HG03354 (cell line): ENCODE results near the gene THAP7.

Experiments
- ATAC-seq: cut with Tn5 transposase; IDR thresholded peaks from one replicate; pipeline ENCODE4 v1.9.1; 2021; ENCODE audit warnings: mild to moderate bottlenecking; ENCODE audit not compliant: unreplicated experiment, poor library complexity, severe bottlenecking

The THAP7 gene

GRCh38 chr22:20953668-20954500 lies 48.0 kb downstream of the THAP7 start:
- ATAC-seq, result no peak

- ATAC-seq, result no peak
Measured at GRCh38 chr22:20953342-20953608, 48.6 kb downstream of the THAP7 start.

- no peak for ATAC-seq
Measured at GRCh38 chr22:20952544-20953341, 49.2 kb downstream of the THAP7 start.

- ATAC-seq, result no peak
Measured at GRCh38 chr22:20951932-20952380, 50.0 kb downstream of the THAP7 start.

- ATAC-seq, result no peak
Measured at GRCh38 chr22:20951151-20951931, 50.6 kb downstream of the THAP7 start.

- ATAC-seq, result no peak
Measured at GRCh38 chr22:20949698-20950183, 52.2 kb downstream of the THAP7 start.
